Upper lobe of right lung (tissue), 1 donor: ENCODE measurements around the gene ALG12. TPM values are rescaled to one million over a fixed set of nuclear protein-coding genes. Genes with fewer than 3 reads are reported as not detected.

Experiments
- ATAC-seq: fragments of 200-7000 bp; cut with Tn5 transposase; one replicate; pipeline ENCODE4 v1.9.1; 2020; ENCODE audit warnings: mild to moderate bottlenecking, moderate library complexity
- DNase-seq: peaks from one replicate; pipeline ENCODE4 v3.0.0-alpha.2; 2020
- H3K27ac ChIP-seq: fragments of 200-600 bp; one replicate; pipeline ENCODE4 v1.8.0; 2022
- H3K27me3 ChIP-seq: fragments of 200-600 bp; one replicate; pipeline ENCODE4 v1.8.0; 2022; ENCODE audit warnings: mild to moderate bottlenecking
- H3K36me3 ChIP-seq: fragments of 200-600 bp; one replicate; pipeline ENCODE4 v1.8.0; 2022
- H3K4me1 ChIP-seq: fragments of 200-600 bp; one replicate; pipeline ENCODE4 v1.8.0; 2022
- H3K4me3 ChIP-seq: fragments of 200-600 bp; one replicate; pipeline ENCODE4 v1.8.0; 2022; ENCODE audit warnings: mild to moderate bottlenecking
- H3K9me3 ChIP-seq: fragments of 200-600 bp; one replicate; pipeline ENCODE4 v1.8.0; 2022
- intact Hi-C: fragments of 100-400 bp; cut with DNase I; formaldehyde crosslinking; loops from one replicate; pipeline ENCODE4 v1.11.0; 2022
- total RNA-seq: library from RNA; stranded (reverse); fragmentation: NEBNext Ultra II Directional; extraction: Animal tissue kit (Norgen Biotek cat#: 25700); gene quantifications from one replicate; pipeline ENCODE4 v1.2.1, GENCODE V29; 2021
- TF ChIP-seq, protein P1 (sequence below): fragments of 200-600 bp; IDR thresholded peaks from one replicate; pipeline ENCODE4 v1.8.0; 2022; ENCODE audit warnings: antibody characterized with exemption
- donor health status: DM: no; HTN: yes; CAD: no; lungs with severe emphysema.

The ALG12 gene
- total RNA-seq, 1 donor from 2014 or later, result 28.1 TPM

DNA sequence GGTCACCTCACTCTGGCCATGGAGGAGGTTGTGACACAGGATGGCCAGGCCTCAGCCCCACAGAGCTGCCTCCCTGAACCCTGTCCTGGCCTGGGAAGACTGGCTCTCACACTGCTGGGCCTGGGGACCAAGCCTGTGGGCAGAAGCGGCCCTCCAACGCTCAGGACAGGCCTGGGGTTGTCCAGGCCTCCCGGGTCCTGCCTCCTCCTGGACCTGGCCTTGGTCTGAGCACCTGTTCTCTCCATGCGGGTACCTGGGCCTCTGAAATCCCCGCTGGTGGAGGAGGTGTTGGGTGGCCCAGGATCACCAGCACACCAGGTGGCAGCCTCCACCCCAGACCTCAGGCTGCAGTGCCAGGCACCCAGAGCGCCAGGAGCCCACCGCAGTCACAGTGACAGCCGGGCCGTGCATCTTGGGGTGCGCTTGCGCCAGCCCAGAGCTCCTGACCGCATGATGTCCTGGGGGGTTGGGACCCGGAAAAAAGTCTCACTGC, 26.2 kb upstream of the ALG12 start:
- no peak for ATAC-seq
- Histone ChIP-seq H3K27ac (no peak overlapping the region), H3K4me1 (peaks cover 7% of the 10 kb centered on the region), H3K36me3 (no peaks in the 10 kb centered on the region), H3K4me3 (no peak overlapping the region), H3K9me3 (no peaks in the 10 kb centered on the region), H3K27me3 (no peaks in the 10 kb centered on the region)
- TF ChIP-seq, protein P1, sequence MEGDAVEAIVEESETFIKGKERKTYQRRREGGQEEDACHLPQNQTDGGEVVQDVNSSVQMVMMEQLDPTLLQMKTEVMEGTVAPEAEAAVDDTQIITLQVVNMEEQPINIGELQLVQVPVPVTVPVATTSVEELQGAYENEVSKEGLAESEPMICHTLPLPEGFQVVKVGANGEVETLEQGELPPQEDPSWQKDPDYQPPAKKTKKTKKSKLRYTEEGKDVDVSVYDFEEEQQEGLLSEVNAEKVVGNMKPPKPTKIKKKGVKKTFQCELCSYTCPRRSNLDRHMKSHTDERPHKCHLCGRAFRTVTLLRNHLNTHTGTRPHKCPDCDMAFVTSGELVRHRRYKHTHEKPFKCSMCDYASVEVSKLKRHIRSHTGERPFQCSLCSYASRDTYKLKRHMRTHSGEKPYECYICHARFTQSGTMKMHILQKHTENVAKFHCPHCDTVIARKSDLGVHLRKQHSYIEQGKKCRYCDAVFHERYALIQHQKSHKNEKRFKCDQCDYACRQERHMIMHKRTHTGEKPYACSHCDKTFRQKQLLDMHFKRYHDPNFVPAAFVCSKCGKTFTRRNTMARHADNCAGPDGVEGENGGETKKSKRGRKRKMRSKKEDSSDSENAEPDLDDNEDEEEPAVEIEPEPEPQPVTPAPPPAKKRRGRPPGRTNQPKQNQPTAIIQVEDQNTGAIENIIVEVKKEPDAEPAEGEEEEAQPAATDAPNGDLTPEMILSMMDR, result no peak
- no peak for DNase-seq
- intact Hi-C loops, result no loop called here

DNA sequence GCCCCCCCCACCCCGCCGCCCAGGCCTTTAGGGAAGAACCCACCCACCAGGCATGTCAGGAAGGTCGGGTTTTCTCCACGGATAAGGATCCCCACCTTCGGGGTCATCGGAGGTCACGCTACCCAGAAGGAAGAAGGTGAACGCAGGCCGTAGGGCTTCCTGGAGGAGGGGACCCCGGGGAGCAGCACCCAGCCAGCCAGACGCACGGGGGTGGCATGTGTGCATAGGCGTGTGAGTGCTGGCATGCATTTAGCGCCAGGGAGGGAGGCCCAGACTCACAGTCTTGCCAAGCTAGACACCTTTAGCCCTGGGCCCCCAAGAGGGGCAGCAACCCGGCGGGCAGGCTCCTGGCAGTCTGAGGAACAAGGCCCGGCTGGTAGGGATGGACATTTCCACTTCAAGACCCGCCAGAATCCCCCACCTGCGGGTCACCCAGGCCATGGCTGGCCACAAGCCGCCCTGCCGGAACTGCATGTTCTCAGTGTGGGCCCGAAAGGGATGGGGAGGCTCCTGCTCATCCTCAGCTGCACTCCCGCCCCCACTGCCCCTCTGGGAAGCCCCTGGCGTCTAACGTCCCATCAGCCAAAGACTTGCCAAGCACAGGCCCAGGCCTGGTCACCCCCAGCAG, 25.6 kb upstream of the ALG12 start:
- no peak for ATAC-seq
- no peak for DNase-seq
- Histone ChIP-seq H3K27ac (no peak overlapping the region), H3K4me1 (peaks cover 7% of the 10 kb centered on the region), H3K27me3 (no peaks in the 10 kb centered on the region), H3K4me3 (no peak overlapping the region), H3K36me3 (no peaks in the 10 kb centered on the region), H3K9me3 (no peaks in the 10 kb centered on the region)
- intact Hi-C loops, result no loop called here
- TF ChIP-seq, protein P1, result no peak

- Histone ChIP-seq H3K27ac (no peak overlapping the region), H3K4me1 (peaks cover 7% of the 10 kb centered on the region), H3K27me3 (no peaks in the 10 kb centered on the region), H3K4me3 (no peak overlapping the region), H3K36me3 (no peaks in the 10 kb centered on the region), H3K9me3 (no peaks in the 10 kb centered on the region)
- intact Hi-C loops, result no loop called here
- DNase-seq, result no peak
- TF ChIP-seq, protein P1, result no peak
- ATAC-seq, result no peak
Observed at GRCh38 chr22:49943405-49943765, 25.1 kb upstream of the ALG12 start.

DNA sequence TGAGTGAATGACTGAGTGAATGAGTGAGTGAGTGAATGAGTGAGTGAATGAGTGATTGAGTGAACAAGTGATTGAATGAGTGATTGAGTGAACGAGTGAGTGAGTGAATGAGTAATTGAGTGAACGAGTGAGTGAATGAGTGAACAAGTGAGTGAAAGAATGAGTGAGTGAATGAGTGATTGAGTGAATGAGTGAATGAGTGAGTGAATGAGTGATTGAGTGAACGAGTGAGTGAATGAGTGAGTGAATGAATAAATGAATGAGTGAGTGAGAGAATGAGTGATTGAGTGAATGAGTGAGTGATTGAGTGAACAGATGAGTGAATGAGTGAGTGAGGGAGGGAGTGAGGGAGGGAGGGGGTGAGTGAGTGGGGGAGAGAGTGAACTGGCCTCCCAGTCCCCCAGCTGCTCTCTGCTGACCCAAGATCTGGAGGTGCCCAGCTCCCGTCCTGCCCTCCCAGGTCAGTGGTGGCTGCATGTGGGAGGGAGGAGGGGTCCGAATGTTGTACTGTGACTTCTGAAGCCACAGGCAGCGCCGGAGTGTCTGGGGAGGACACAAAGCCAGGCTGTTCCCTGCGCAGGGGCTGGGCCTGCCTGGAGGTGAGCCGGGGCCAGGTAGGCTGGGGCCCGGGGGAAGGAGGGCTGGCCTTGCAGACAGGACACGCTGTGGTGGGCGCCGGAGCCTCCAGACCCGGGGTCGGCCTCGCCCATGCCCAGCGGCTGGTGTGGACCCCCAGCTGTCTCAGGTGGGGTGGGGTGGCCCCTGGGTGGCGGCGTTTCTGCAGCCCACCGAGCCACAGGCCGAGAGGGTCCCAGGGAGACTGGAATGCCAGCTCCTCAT, 24.5 kb upstream of the ALG12 start:
- no peaks in the 10 kb centered on the region for H3K27me3 ChIP-seq
- intact Hi-C loops, result no loop called here
- ATAC-seq (peak; percentile 4), DNase-seq (no peak)
- peaks cover 7% of the 10 kb centered on the region for H3K4me1 ChIP-seq
- TF ChIP-seq, protein P1, result no peak
- H3K4me3 ChIP-seq, result no peak overlapping the region
- no peak overlapping the region for H3K27ac ChIP-seq
- H3K9me3 ChIP-seq, result no peaks in the 10 kb centered on the region
- H3K36me3 ChIP-seq, result no peaks in the 10 kb centered on the region

DNA sequence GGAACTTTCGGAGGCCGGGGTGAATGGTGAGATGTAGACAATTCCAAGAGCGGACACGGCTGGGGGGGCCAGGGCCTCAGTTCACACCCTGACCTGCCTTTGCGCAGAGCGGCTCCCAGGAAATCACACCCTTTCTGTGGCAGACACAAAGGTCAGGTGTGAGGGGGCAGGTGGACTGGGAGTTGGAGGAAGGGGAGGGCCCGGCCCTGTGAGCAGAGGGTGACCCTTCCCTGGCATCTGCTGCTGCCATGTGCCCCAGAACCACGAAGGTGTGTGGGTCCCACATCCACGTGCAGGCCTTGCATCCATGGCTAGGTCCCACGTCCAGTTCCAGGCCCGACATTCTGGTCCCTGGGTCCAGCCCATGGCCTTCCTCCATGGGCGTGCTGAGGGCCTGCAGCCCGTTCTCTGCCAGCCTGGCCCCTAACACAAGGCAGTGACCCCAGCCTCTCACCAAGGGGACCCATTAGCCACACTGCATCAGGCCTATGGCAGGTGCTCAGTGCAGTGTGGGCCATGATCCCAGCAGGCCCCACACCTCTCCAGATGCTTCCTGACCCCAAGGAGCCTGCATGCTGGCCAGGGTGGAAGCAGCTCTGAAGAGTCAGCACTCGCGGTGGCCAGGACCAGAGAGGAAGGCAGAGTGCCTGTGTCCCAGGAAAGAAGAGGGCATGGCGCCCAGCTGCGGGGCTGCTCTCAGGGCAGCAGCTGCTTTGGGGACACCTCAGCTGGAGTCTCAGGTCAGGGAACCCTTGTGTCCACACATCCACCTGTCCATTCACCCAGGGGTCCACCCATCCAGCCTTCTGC, 23.5 kb upstream of the ALG12 start:
- TF ChIP-seq, protein P1, result no peak
- ATAC-seq, result no peak
- H3K4me1 ChIP-seq, result peaks cover 12% of the 10 kb centered on the region
- no peaks in the 10 kb centered on the region for H3K36me3 ChIP-seq
- no peaks in the 10 kb centered on the region for H3K27me3 ChIP-seq
- H3K9me3 ChIP-seq, result no peaks in the 10 kb centered on the region
- H3K4me3 ChIP-seq, result no peak overlapping the region
- intact Hi-C loops, result no loop called here
- no peak overlapping the region for H3K27ac ChIP-seq
- DNase-seq, result no peak
